Activated naive CD4-positive, alpha-beta T cell treated with Interleukin-2 at 50 U/mL for 16 hours (primary cell): ENCODE measurements around the gene CSNK1A1.
"Not testable (repeated sequence)": the region's sequence is repeated elsewhere in the genome, so short reads cannot be mapped to it uniquely, and the experiment has no call there.

ENCODE experiments used
- DNase-seq: peaks from one replicate; pipeline ENCODE4 v3.0.0-alpha.2; 2020

CSNK1A1 gene

DNA sequence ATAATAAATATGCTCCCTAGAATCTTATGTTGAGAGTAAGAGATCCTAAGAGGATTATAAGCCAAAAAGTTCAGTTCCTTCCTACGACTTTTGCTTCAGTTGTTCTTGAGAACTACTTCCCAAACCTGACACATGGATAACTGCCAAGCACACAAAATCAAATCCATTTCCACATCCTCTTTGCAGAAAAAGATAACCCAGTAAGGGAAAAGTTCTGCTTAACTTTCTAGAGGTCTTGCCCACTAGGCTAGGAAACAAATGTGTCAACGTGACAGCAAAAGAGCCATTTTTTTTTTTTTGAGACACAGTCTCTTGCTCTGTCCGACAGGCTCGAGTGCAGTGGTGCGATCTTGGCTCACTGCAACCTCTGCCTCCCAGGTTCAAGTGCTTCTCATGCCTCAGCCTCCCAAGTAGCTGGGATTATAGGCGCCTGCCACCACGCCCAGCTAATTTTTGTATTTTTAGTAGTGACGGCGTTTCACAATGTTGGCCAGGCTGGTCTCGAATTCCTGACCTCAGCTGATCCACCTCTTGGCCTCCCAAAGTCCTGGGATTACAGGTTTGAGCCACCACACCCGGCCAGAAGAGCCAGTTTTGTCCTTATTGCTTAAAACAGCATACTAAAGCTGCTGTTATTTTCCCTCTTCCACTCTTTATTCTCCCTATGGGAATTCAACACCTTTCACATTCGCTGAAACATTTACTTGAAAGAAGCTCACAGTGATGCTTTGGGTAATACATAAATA lies 24.2 kb downstream of the CSNK1A1 start:
- DNase-seq, result no peak

DNA sequence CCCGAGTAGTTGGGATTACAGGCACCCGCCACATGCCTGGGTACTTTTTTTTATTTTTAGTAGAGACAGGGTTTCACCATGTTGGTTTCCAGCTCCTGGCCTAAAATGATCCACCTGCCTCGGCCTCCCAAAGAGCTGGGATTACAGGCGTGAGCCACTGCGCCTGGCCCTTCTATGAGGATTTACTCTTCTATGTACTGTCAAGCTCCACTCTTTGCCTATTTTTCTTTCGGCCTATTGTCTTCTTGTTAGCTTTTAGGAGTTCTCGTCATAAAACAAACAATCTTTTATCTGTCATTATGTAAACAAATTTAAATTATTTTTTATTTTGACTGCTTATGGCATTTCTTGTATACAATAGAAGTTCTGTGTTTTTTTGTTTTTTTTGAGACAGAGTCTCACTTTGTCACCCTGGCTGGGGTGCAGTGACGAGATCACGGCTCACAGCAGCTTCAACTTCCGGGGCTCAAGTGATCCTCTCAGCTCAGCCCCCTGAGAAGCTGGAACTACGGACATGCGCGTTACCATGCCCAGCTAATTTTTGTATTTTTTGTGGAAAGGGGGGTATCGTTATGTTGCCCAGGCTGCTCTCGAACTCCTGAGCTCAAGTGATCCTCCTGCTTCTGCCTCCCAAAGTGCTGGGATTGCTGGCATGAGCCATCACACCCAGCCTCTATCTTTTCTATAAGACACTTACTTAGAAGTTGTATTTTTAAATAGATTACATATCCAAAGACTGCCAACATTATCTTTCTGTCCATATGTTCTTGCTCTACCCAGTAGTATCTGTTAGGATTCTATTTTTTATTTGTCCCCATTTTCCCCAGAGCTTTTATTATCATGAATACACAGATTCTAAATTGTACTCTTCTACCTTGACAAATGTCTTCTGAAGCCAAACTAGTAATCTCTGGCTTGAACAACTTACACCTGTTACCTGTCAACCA lies 29.2 kb downstream of the CSNK1A1 start:
- DNase-seq, result no peak

- no peak for DNase-seq
Observed at GRCh38 chr5:149519601-149520000, 31.6 kb downstream of the CSNK1A1 start.

- DNase-seq, result no peak
Observed at GRCh38 chr5:149518620-149519019, 32.6 kb downstream of the CSNK1A1 start.

DNA sequence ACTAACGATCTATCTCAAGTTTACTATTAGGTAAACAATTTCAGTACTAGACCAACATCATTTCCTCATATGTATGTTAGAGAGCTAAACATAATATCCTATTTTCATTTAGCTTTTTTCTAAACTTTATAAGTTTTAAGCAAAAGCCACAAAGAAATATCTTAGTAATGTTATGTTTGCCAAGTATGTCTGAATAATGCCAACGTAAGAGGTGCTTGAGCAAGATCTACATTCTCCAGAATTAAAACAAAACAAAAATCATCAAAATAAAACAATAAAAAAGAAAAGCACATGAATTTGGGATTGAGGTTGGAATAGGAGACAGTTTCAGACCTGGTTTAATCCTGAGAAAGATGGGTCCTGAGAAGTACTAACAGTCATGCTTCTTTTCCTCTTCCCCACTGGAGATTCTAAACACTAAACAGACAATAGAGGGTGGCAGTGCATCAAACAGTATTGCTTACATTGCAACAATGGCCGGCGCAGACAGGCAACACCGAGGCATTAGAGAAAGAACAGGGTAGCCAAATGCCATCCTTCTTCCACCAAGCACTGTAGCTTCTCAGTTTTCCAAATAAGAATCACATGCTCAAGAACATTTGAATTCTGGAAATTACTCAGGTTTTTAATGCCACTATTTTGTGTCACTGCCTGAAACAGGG lies 33.6 kb downstream of the CSNK1A1 start:
- DNase-seq, result no peak

- DNase-seq, result no peak
Observed at GRCh38 chr5:149514512-149514911, 36.7 kb downstream of the CSNK1A1 start.

- not testable (repeated sequence) for DNase-seq
Observed at GRCh38 chr5:149513372-149513947, 37.8 kb downstream of the CSNK1A1 start.

DNA sequence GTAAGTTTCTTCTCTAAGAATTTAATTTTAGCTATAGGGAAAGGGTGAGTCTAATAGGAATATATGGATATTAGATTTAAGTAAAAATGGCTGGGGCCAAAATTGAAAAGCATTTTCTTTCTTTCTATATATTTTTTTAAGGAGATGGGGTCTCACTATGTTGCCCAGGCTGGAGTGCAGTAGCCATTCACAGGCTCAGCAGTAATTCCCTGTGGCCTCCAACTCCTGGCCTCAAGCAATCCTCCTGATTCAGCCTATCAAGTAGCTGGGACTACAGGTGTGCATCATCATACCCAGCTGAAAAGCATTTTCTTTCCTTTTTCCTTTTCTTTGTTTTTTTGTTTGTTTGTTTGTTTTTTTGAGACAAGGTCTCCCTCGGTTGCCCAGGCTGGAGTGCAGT lies 41.1 kb downstream of the CSNK1A1 start:
- DNase-seq, result no peak

DNA sequence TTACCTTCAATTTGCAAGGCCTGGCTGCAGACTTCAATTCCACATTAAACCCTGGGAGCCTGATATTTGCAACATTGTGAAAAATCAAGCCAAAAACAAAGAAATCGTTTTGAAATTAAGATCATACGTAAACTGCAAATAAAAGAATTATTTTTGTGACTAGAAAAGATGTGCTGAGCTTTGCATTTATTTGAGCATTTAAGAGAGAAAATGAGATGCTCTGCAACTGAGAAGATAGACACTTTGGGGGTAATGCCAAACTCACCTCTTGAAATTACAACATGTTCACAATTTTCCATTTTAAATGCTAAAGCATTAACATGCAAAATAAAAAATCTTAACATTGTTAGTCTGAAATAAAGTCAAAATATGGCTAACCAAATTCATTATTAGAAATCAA lies 46.6 kb downstream of the CSNK1A1 start:
- no peak for DNase-seq

GRCh38 chr5:149503006-149503405 lies 48.2 kb downstream of the CSNK1A1 start:
- DNase-seq, result no peak

DNA sequence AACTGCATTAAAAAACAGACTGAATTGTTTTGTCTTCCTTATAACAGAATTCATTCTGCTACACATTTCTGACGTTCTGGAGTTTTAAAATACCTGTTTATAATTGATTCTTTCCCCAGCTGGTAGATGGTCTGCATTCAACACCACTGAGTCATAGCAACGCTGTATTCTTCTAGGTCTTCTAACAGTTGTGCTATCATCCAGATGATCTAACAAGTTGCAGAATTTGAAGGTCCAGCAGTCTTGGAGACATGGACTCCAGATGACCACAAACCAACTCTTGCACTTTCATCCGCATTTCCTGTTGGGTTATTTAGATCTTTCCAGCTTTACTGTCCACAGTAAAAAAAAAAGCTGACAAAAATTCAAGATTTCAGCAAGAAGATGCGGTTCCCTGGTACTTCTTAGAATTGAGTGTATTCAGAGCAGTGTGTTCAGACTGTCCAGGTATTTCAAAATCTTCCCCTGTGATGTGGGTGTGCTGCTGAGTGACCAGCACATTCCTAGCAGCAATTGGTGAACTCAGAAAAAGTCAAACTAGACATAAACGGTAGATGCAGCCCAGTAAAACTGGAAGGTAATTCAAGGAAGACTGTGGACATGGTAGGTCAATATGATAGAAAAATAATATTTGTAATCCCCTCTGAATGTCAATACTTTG lies 50.2 kb downstream of the CSNK1A1 start:
- DNase-seq, result no peak

GRCh38 chr5:149498724-149499336 lies 52.4 kb downstream of the CSNK1A1 start:
- no peak for DNase-seq

DNA sequence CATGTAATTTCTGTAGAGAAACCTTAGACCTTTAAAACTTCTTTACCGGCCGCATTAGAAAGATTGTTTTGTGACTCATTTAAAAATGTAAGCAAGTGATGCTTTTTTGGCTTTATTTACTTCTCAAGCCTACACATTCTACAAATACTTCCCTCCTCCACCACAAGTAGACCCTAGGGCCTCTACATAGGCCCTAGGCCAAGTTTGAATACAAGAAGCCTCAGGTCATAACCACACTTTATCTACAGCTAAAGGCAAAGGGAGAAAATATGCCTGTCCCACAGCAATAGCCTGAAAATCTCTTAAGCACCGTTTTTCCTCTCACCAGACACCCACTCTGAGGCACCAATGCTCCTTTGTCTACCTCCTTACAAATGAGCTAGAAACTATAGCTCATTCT lies 53.9 kb downstream of the CSNK1A1 start:
- no peak for DNase-seq

GRCh38 chr5:149496917-149497316 lies 54.3 kb downstream of the CSNK1A1 start:
- DNase-seq, result no peak

DNA sequence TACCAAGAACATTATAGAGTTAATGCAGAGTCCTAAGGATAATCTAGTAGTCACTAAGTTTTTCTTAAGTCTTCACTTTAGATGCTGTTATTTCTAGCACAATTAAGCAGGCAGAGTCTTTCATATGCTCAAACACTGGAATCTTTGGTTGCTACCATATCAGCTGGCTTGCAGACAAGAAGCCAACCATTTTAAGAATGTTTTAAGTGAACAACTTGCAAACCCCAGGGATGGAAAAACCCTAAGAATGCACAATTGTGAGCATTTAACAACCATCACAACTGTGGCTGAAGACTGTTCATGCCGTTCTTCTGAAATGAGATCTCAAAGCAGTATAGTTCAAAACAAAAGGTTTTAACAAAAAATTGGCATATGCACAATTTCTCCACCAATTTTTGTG lies 55.1 kb downstream of the CSNK1A1 start:
- DNase-seq, result no peak

DNA sequence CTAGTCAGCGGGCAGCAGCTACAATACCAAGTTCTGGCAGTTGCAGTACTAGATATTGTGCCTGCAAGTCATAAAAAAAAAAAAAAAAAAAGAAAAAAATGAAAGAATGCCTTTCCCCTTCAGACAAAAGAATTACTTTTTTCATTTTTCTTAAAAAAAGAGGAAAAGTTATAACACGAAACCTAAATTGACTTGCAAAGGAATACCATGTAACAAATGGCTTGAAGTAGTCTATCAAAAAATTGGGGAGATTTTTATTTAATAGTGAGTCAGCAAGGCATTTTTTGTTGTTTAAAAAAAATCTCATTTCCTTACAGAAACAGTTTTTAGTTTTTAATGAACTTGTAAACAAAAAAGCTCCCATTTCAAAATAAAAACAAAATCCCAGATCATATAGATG lies 55.6 kb downstream of the CSNK1A1 start:
- no peak for DNase-seq

DNA sequence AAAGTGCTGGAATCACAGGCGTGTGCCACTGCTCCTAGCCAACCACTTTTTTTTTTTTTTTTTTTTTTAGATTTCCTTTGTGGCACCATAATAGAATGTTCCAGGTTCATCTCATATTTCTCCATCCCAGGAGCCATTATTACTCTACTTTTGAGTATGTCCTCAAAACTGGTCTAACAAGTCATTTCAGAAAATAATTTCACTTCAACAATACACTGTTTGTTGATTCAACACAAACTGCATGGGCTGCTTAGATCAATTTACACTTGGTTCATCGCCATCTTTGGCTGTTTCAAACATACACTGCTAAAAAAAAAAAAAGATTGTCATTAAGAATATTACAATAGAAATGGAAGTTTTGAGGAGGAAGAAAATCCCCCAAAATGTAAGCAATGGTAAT lies 57.9 kb downstream of the CSNK1A1 start:
- no peak for DNase-seq

DNA sequence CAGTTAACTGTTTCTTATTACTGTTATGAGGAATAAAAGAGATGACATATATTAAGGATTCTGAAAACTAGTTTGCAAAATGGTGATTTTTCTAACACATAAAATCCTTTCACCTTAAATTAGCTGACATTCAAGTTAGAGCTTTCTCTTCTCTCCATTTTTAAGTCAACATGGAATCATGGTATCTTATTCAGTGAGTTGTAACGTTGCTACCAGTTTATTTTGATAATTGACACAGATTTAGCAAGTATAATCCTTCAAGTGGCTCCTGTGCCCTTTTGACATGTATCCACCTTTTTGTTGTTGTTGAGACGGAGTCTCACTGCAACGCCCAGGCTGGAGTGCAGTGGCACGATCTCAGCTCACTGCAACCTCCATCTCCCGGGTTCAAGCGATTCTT lies 58.5 kb downstream of the CSNK1A1 start:
- DNase-seq, result no peak

DNA sequence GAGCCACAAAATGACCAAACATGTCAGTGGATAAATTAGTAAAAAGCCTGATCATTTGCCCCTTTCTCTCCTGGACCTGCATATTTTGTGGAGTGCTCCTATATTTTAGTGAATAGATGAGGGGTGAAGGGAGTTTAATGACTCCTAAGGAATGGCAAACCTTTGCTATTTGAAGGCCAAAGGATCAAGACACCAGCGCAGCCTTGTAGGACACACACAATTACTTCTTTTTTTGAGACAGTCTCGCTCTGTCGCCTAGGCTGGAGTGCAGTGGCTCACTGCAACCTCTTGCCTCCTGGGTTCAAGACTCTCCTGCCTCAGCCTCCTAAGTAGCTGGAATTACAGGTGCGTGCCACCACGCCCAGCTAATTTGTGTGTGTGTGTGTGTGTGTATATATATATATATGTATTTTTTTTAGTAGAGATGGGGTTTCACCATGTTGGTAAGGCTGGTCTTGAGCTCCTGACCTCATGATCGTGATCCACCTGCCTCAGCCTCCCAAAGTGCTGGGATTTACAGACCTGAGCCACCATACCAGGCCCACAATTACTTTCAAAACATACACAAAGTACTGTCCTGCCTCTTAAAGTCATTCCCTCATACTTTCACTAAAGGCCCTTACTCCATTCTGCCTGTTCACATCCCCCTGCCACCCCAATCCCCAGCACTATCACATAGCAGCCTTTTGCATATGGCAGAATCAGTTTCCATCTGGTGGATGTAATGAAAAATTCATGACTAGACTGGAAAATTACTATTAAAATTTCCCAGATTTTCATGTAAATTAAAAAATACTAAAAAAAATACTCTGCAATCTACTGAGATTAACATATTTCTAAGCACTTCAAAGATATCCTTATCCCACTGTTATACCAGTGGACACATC lies 60.4 kb downstream of the CSNK1A1 start:
- DNase-seq, result no peak

GRCh38 chr5:149489605-149490037 lies 61.6 kb downstream of the CSNK1A1 start:
- no peak for DNase-seq
